Karpas-422 (cell line): Measurements from ENCODE around the gene MIF4GD. TPM values are rescaled to one million over a fixed set of nuclear protein-coding genes. Genes with fewer than 3 reads are reported as not detected.
A peak's percentile ranks its signal among the peaks of the same experiment; 100 is the strongest.

Source experiments
- DNase-seq: peaks from one replicate; pipeline ENCODE4 v3.0.0-alpha.2; 2015
- H2AFZ ChIP-seq: fragments of 200-600 bp; sonication (generic); 2 replicates; pipeline ENCODE4 v1.6.1; 2014; ENCODE audit warnings: antibody characterized with exemption, low read length, mixed read lengths
- H3K27ac ChIP-seq: fragments of 200-600 bp; sonication (generic); 2 replicates; pipeline ENCODE4 v1.5.1; 2014; ENCODE audit warnings: mild to moderate bottlenecking, low read length, moderate library complexity
- H3K27me3 ChIP-seq: fragments of 200-600 bp; sonication (generic); 2 replicates; pipeline ENCODE4 v1.6.1; 2014; ENCODE audit warnings: low read length, mixed read lengths
- H3K36me3 ChIP-seq: fragments of 200-600 bp; sonication (generic); 2 replicates; pipeline ENCODE4 v1.6.1; 2014; ENCODE audit warnings: low read length, mixed read lengths; ENCODE audit not compliant: insufficient read depth
- H3K4me1 ChIP-seq: fragments of 200-600 bp; sonication (generic); 2 replicates; pipeline ENCODE4 v1.6.1; 2014; ENCODE audit warnings: mild to moderate bottlenecking, low read length, mixed read lengths
- H3K4me2 ChIP-seq: fragments of 200-600 bp; sonication (generic); 2 replicates; pipeline ENCODE4 v1.6.1; 2014; ENCODE audit warnings: low read length, low read depth, mild to moderate bottlenecking; ENCODE audit not compliant: poor library complexity, severe bottlenecking
- H3K4me3 ChIP-seq: fragments of 200-600 bp; sonication (generic); 2 replicates; pipeline ENCODE4 v1.5.1; 2014; ENCODE audit warnings: mild to moderate bottlenecking, antibody characterized with exemption, low read length, mixed read lengths
- H3K79me2 ChIP-seq: fragments of 200-600 bp; sonication (generic); 2 replicates; pipeline ENCODE4 v1.6.1; 2014; ENCODE audit warnings: mild to moderate bottlenecking, low read length, mixed read lengths
- H3K9ac ChIP-seq: fragments of 200-600 bp; sonication (generic); 2 replicates; pipeline ENCODE4 v1.6.0; 2014; ENCODE audit warnings: low read length
- H3K9me2 ChIP-seq: fragments of 200-600 bp; sonication (generic), shearing (Covaris generic); replicated peaks from 2 replicates; pipeline ENCODE4 v1.6.0; 2014; ENCODE audit warnings: mild to moderate bottlenecking, low read length, moderate library complexity; ENCODE audit not compliant: insufficient read depth
- H3K9me3 ChIP-seq: fragments of 300-700, 200-600 bp; sonication (generic); 2 replicates; pipeline ENCODE4 v1.6.1; 2014; ENCODE audit warnings: low read length, mixed read lengths
- H4K20me1 ChIP-seq: fragments of 200-600 bp; sonication (generic); 2 replicates; pipeline ENCODE4 v1.6.1; 2014; ENCODE audit warnings: mild to moderate bottlenecking, antibody characterized with exemption, low read length, low read depth; ENCODE audit not compliant: insufficient read depth
- total RNA-seq: library from RNA; depleted of rRNA; stranded (reverse); fragments of >200 nt; shearing (Covaris generic); gene quantifications from 2 replicates; pipeline ENCODE4 v1.2.3, GENCODE V29; 2014; ENCODE audit warnings: low replicate concordance

MIF4GD gene
- total RNA-seq, 1 experiment from 2014 or later = 44.4 TPM

GRCh38 chr17:75244133-75244866 is 26.7 kb downstream of the MIF4GD start:
- H3K27ac ChIP-seq = peak overlapping the region; percentile 86
- peaks cover 32% of the 10 kb centered on the region for H3K79me2 ChIP-seq
- H3K36me3 ChIP-seq = peaks cover 39% of the 10 kb centered on the region
- no peak overlapping the region for H2AFZ ChIP-seq
- H3K4me2 ChIP-seq = peak overlapping the region; percentile 63
- H3K9ac ChIP-seq = peak overlapping the region; percentile 63
- no peaks in the 10 kb centered on the region for H3K9me2 ChIP-seq
- H3K9me3 ChIP-seq = no peaks in the 10 kb centered on the region
- H3K27me3 ChIP-seq = no peaks in the 10 kb centered on the region
- no peaks in the 10 kb centered on the region for H4K20me1 ChIP-seq
- H3K4me3 ChIP-seq = peak overlapping the region; percentile 33; the same call in 1 of the 2 replicates
- peak; percentile 93 for DNase-seq
- H3K4me1 ChIP-seq = peaks cover 57% of the 10 kb centered on the region

- H3K27ac ChIP-seq = peak overlapping the region; percentile 86
- peaks cover 49% of the 10 kb centered on the region for H3K36me3 ChIP-seq
- no peaks in the 10 kb centered on the region for H3K27me3 ChIP-seq
- H4K20me1 ChIP-seq = no peaks in the 10 kb centered on the region; the same call in 1 of the 2 replicates
- H3K9ac ChIP-seq = no peak overlapping the region; the same call in 1 of the 2 replicates
- DNase-seq = peak; percentile 55
- H3K4me2 ChIP-seq = no peak overlapping the region
- H3K79me2 ChIP-seq = peaks cover 19% of the 10 kb centered on the region
- no peaks in the 10 kb centered on the region for H3K9me3 ChIP-seq
- no peaks in the 10 kb centered on the region for H3K9me2 ChIP-seq
- no peak overlapping the region for H3K4me3 ChIP-seq
- H2AFZ ChIP-seq = no peak overlapping the region
- H3K4me1 ChIP-seq = peaks cover 62% of the 10 kb centered on the region
Measured at GRCh38 chr17:75242461-75243042, 28.5 kb downstream of the MIF4GD start.

GRCh38 chr17:75241996-75242460 is 29.0 kb downstream of the MIF4GD start:
- Histone ChIP-seq H3K4me1 (peaks cover 62% of the 10 kb centered on the region), H4K20me1 (peaks cover 2% of the 10 kb centered on the region; the same call in 1 of the 2 replicates)
- DNase-seq = no peak

GRCh38 chr17:75241502-75241901 is 29.5 kb downstream of the MIF4GD start:
- Histone ChIP-seq H3K36me3 (peaks cover 51% of the 10 kb centered on the region), H3K9ac (no peak overlapping the region), H3K27me3 (no peaks in the 10 kb centered on the region), H2AFZ (no peak overlapping the region), H3K27ac (no peak overlapping the region), H3K9me2 (no peaks in the 10 kb centered on the region), H3K4me2 (no peak overlapping the region), H3K9me3 (no peaks in the 10 kb centered on the region), H3K4me3 (no peak overlapping the region), H4K20me1 (peaks cover 5% of the 10 kb centered on the region; the same call in 1 of the 2 replicates), H3K79me2 (peaks cover 17% of the 10 kb centered on the region), H3K4me1 (peaks cover 57% of the 10 kb centered on the region)
- DNase-seq = no peak

More at GRCh38 chr17:75241996-75242460, 29.0 kb downstream of the MIF4GD start:
- H3K36me3 ChIP-seq = peaks cover 49% of the 10 kb centered on the region
- no peaks in the 10 kb centered on the region for H3K9me3 ChIP-seq
- no peaks in the 10 kb centered on the region for H3K9me2 ChIP-seq
- no peak overlapping the region for H3K4me3 ChIP-seq
- H3K9ac ChIP-seq = no peak overlapping the region
- peaks cover 21% of the 10 kb centered on the region for H3K79me2 ChIP-seq
- no peak overlapping the region for H2AFZ ChIP-seq
- no peaks in the 10 kb centered on the region for H3K27me3 ChIP-seq
- H3K27ac ChIP-seq = no peak overlapping the region
- H3K4me2 ChIP-seq = no peak overlapping the region

GRCh38 chr17:75241143-75241430 is 29.9 kb downstream of the MIF4GD start:
- Histone ChIP-seq H3K4me1 (peaks cover 53% of the 10 kb centered on the region), H3K4me3 (no peak overlapping the region), H3K9ac (no peak overlapping the region), H2AFZ (no peak overlapping the region), H3K36me3 (peaks cover 54% of the 10 kb centered on the region), H3K9me2 (no peaks in the 10 kb centered on the region), H4K20me1 (peaks cover 5% of the 10 kb centered on the region; the same call in 1 of the 2 replicates), H3K4me2 (no peak overlapping the region), H3K79me2 (peaks cover 13% of the 10 kb centered on the region), H3K27ac (no peak overlapping the region), H3K27me3 (no peaks in the 10 kb centered on the region), H3K9me3 (no peaks in the 10 kb centered on the region)
- DNase-seq = no peak

- no peak overlapping the region for H3K9ac ChIP-seq
- peaks cover 8% of the 10 kb centered on the region; the same call in 1 of the 2 replicates for H3K79me2 ChIP-seq
- no peak overlapping the region for H3K27ac ChIP-seq
- no peak overlapping the region for H2AFZ ChIP-seq
- DNase-seq = peak; percentile 88
- no peaks in the 10 kb centered on the region for H3K27me3 ChIP-seq
- H3K36me3 ChIP-seq = peaks cover 50% of the 10 kb centered on the region; the same call in 1 of the 2 replicates
- no peaks in the 10 kb centered on the region for H3K9me2 ChIP-seq
- H3K4me1 ChIP-seq = peaks cover 48% of the 10 kb centered on the region
- peaks cover 5% of the 10 kb centered on the region; the same call in 1 of the 2 replicates for H4K20me1 ChIP-seq
- no peak overlapping the region for H3K4me2 ChIP-seq
- no peaks in the 10 kb centered on the region for H3K9me3 ChIP-seq
- no peak overlapping the region for H3K4me3 ChIP-seq
Measured at GRCh38 chr17:75240394-75241142, 30.5 kb downstream of the MIF4GD start.

- H3K4me3 ChIP-seq = no peak overlapping the region
- peaks cover 5% of the 10 kb centered on the region; the same call in 1 of the 2 replicates for H4K20me1 ChIP-seq
- peaks cover 41% of the 10 kb centered on the region for H3K4me1 ChIP-seq
- peaks cover 47% of the 10 kb centered on the region; the same call in 1 of the 2 replicates for H3K36me3 ChIP-seq
- no peak overlapping the region for H3K9ac ChIP-seq
- no peak overlapping the region for H3K4me2 ChIP-seq
- no peak for DNase-seq
- H3K27me3 ChIP-seq = no peaks in the 10 kb centered on the region
- H3K27ac ChIP-seq = no peak overlapping the region
- no peaks in the 10 kb centered on the region for H3K9me2 ChIP-seq
- no peaks in the 10 kb centered on the region for H3K9me3 ChIP-seq
- H2AFZ ChIP-seq = no peak overlapping the region
- 0 out of 2 replicates have a peak, but pooled peaks cover 5% of the 10 kb centered on the region for H3K79me2 ChIP-seq
Measured at GRCh38 chr17:75239778-75240393, 31.1 kb downstream of the MIF4GD start.
